Measurements from ENCODE around the gene CCL3.

DNA sequence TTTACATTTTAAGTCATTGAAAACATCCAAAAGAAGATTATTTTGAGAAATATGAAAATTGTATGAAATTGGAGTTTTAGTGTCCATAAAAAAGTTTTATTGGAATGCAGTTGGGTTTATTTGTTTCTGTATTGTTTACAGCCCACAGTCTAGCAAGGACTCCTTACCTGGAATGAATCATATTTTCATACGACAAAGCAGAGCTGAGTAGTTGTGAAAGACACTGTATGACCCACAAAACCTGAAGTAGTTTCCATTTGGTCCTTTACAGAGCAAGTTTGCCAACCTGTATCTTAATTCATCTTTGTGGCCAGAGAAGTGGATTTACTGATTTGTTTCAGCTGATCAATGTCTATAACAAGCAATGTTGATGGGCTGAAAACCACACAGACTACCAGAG is 15.6 kb downstream of the CCL3 start:
- TF ChIP-seq EZH2phosphoT487 (IDR thresholded peaks at IDR 0.05; ENCODE audit: borderline replicate concordance, low read length), result no peak
- TF ChIP-seq, protein P1, sequence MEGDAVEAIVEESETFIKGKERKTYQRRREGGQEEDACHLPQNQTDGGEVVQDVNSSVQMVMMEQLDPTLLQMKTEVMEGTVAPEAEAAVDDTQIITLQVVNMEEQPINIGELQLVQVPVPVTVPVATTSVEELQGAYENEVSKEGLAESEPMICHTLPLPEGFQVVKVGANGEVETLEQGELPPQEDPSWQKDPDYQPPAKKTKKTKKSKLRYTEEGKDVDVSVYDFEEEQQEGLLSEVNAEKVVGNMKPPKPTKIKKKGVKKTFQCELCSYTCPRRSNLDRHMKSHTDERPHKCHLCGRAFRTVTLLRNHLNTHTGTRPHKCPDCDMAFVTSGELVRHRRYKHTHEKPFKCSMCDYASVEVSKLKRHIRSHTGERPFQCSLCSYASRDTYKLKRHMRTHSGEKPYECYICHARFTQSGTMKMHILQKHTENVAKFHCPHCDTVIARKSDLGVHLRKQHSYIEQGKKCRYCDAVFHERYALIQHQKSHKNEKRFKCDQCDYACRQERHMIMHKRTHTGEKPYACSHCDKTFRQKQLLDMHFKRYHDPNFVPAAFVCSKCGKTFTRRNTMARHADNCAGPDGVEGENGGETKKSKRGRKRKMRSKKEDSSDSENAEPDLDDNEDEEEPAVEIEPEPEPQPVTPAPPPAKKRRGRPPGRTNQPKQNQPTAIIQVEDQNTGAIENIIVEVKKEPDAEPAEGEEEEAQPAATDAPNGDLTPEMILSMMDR (conservative IDR thresholded peaks at IDR 0.05; ENCODE audit: low read depth, low read length), result no peak
- no peak for TF ChIP-seq EZH2 (IDR thresholded peaks at IDR 0.05; ENCODE audit: low read length, unreplicated experiment)

Measured in PC-3 (cell line).